T-helper 22 cell (primary cell): Measurements from ENCODE around the gene GAN.
"Not testable (repeated sequence)": the region's sequence is repeated elsewhere in the genome, so short reads cannot be mapped to it uniquely, and the experiment has no call there.

Experiments used
- DNase-seq: peaks from one replicate; pipeline ENCODE4 v3.0.0-alpha.2; 2020; ENCODE audit warnings: low read depth

Gene GAN

GRCh38 chr16:81307770-81308169 lies 7.0 kb upstream of the GAN start:
- DNase-seq = no peak

- DNase-seq = no peak
Measured at GRCh38 chr16:81310045-81310644, 4.6 kb upstream of the GAN start.

- no peak for DNase-seq
Measured at GRCh38 chr16:81311762-81312161, 3.0 kb upstream of the GAN start.

GRCh38 chr16:81313701-81314602 lies 810 bp upstream of the GAN start:
- DNase-seq = no peak

GRCh38 chr16:81315271-81316175 lies 761 bp downstream of the GAN start:
- no peak for DNase-seq

GRCh38 chr16:81316176-81316496 lies 1.4 kb downstream of the GAN start:
- no peak for DNase-seq

- DNase-seq = no peak
Measured at GRCh38 chr16:81318711-81319110, 3.9 kb downstream of the GAN start.

GRCh38 chr16:81319221-81319912 lies 4.6 kb downstream of the GAN start:
- no peak for DNase-seq

- no peak for DNase-seq
Measured at GRCh38 chr16:81321039-81321438, 6.3 kb downstream of the GAN start.

GRCh38 chr16:81321536-81321935 lies 6.8 kb downstream of the GAN start:
- no peak for DNase-seq

GRCh38 chr16:81324808-81325207 lies 10.0 kb downstream of the GAN start:
- no peak for DNase-seq

GRCh38 chr16:81327011-81327410 lies 12.2 kb downstream of the GAN start:
- DNase-seq = no peak

GRCh38 chr16:81327447-81328196 lies 12.9 kb downstream of the GAN start:
- DNase-seq = no peak

- DNase-seq = no peak
Measured at GRCh38 chr16:81329947-81330346, 15.2 kb downstream of the GAN start.

- no peak for DNase-seq
Measured at GRCh38 chr16:81333356-81333755, 18.6 kb downstream of the GAN start.

GRCh38 chr16:81335669-81336068 lies 20.9 kb downstream of the GAN start:
- no peak for DNase-seq

GRCh38 chr16:81337097-81337496 lies 22.3 kb downstream of the GAN start:
- DNase-seq = no peak

GRCh38 chr16:81345172-81345571 lies 30.4 kb downstream of the GAN start:
- not testable (repeated sequence) for DNase-seq

- no peak for DNase-seq
Measured at GRCh38 chr16:81347425-81347824, 32.7 kb downstream of the GAN start.

- no peak for DNase-seq
Measured at GRCh38 chr16:81349608-81350305, 35.0 kb downstream of the GAN start.

- no peak for DNase-seq
Measured at GRCh38 chr16:81350306-81350615, 35.5 kb downstream of the GAN start.
